Esophagus squamous epithelium (tissue), 5 donors: ENCODE measurements around the gene TPI1. TPM values are rescaled to one million over a fixed set of nuclear protein-coding genes. Genes with fewer than 3 reads are reported as not detected.

ENCODE experiments used
- DNase-seq: peaks from one replicate; lab custom pipeline; 2025; lab: John Stamatoyannopoulos, UW
- H3K27ac ChIP-seq, 4 donors: fragments of 200-600 bp; sonication (generic); one replicate each; pipeline ENCODE4 v1.5.1; 2016 to 2019; ENCODE audit warnings: mild to moderate bottlenecking in 1 of 4
- H3K27me3 ChIP-seq, 4 donors: fragments of 200-600 bp; sonication (generic); 1 replicate in 3 of 4; 2 replicates in 1 of 4; pipeline versions ENCODE4 v1.5.1 to v1.6.0; 2017 to 2021; ENCODE audit warnings: antibody characterized with exemption in 1 of 4
- H3K36me3 ChIP-seq, 3 donors: fragments of 200-600 bp; sonication (generic); one replicate each; pipeline ENCODE4 v1.5.1; 2016 to 2019
- H3K4me1 ChIP-seq, 3 donors: fragments of 200-600 bp; sonication (generic); one replicate each; pipeline ENCODE4 v1.5.1; 2017 to 2019
- H3K4me3 ChIP-seq, 4 donors: fragments of 200-600 bp; sonication (generic); 1 replicate in 3 of 4; 2 replicates in 1 of 4; pipeline ENCODE4 v1.5.1; 2016 to 2019; ENCODE audit warnings: mild to moderate bottlenecking in 2 of 4, moderate library complexity in 1 of 4
- H3K9me3 ChIP-seq, 3 donors: fragments of 200-600 bp; sonication (generic); one replicate each; pipeline ENCODE4 v1.5.1; 2016 to 2019
- CTCF ChIP-seq, 6 experiments: fragments of 450-650 bp in 4 of 6; fragments of 200-600 bp in 2 of 6; sonication (generic) in 2 of 6; IDR thresholded peaks; one replicate each; pipeline ENCODE4 v1.5.1; 2016 to 2019; ENCODE audit warnings: antibody characterized with exemption in 6 of 6, mild to moderate bottlenecking in 4 of 6, moderate library complexity in 4 of 6
- POLR2A ChIP-seq, 4 donors: fragments of 450-650 bp; IDR thresholded peaks; one replicate each; pipeline ENCODE4 v1.6.1; 2017; ENCODE audit warnings: antibody characterized with exemption in 4 of 4, mild to moderate bottlenecking in 4 of 4, moderate library complexity in 3 of 4
- WGBS, 2 donors: methylation state at CpG; one replicate each; pipeline ENCODE4 v1.1.5; 2018; 5-methylcytosine and 5-hydroxymethylcytosine counted together
- intact Hi-C: fragments of 100-400 bp; cut with DNase I; formaldehyde crosslinking; loops from one replicate; pipeline ENCODE4 v1.15.0; 2022
- total RNA-seq, 4 donors: library from RNA; depleted of rRNA; stranded (reverse); fragments of >200 nt; gene quantifications; one replicate each; pipeline ENCODE4 v1.1.0, GENCODE V29; 2016
- donor health status: DM: yes; HTN: yes; CAD: no.

Gene TPI1
- total RNA-seq, 4 donors from 2014 or later, result 547 to 938 (median 723) TPM

- no peak overlapping the region for H3K4me3 ChIP-seq
- intact Hi-C loops, result no loop called here
- no peak for TF ChIP-seq CTCF (IDR thresholded peaks at IDR 0.05)
- no peak for TF ChIP-seq POLR2A (IDR thresholded peaks at IDR 0.05)
- WGBS, 2 donors, result 91 to 97% methylated on average over 8 to 9 of the region's 11 CpGs
- peaks cover 13 to 28% (median 14%) of the 10 kb centered on the region in 3 donors for H3K4me1 ChIP-seq
- no peak for DNase-seq
- no peaks in the 10 kb centered on the region for H3K9me3 ChIP-seq
- H3K27me3 ChIP-seq, result peaks cover 0 to 10% (median 0%) of the 10 kb centered on the region in 4 donors
- peaks cover 0 to 33% (median 0%) of the 10 kb centered on the region in 3 donors for H3K36me3 ChIP-seq
- H3K27ac ChIP-seq, result no peak overlapping the region
Measured at GRCh38 chr12:6916426-6917200, 49.3 kb downstream of the TPI1 start.

GRCh38 chr12:6917491-6918231 is 50.3 kb downstream of the TPI1 start:
- H3K36me3 ChIP-seq, result peaks cover 0 to 43% (median 0%) of the 10 kb centered on the region in 3 donors
- 87 to 96% methylated on average over 4 of the region's 14 CpGs for WGBS, 2 donors
- peaks cover 13 to 28% (median 14%) of the 10 kb centered on the region in 3 donors for H3K4me1 ChIP-seq
- no peak overlapping the region for H3K4me3 ChIP-seq
- no peak overlapping the region for H3K27ac ChIP-seq
- no peak for DNase-seq
- H3K27me3 ChIP-seq, result peaks cover 0 to 9% (median 0%) of the 10 kb centered on the region in 4 donors
- TF ChIP-seq CTCF (IDR thresholded peaks at IDR 0.05) (no peak), POLR2A (IDR thresholded peaks at IDR 0.05) (no peak)
- no peaks in the 10 kb centered on the region for H3K9me3 ChIP-seq
- intact Hi-C loops, result no loop called here

GRCh38 chr12:6919588-6919987 is 52.3 kb downstream of the TPI1 start:
- Histone ChIP-seq H3K4me3 (no peak overlapping the region), H3K27ac (no peak overlapping the region), H3K27me3 (no peaks in the 10 kb centered on the region), H3K9me3 (no peaks in the 10 kb centered on the region), H3K4me1 (peaks cover 13 to 27% (median 16%) of the 10 kb centered on the region in 3 donors), H3K36me3 (peaks cover 0 to 48% (median 0%) of the 10 kb centered on the region in 3 donors)
- 38 to 52% methylated on average over 6 to 7 of the region's 7 CpGs for WGBS, 2 donors
- TF ChIP-seq CTCF (IDR thresholded peaks at IDR 0.05) (no peak), POLR2A (IDR thresholded peaks at IDR 0.05) (no peak)
- DNase-seq, result no peak
- intact Hi-C loops, result no loop called here

Other genes starting within 250 kb of the TPI1 start
- gene LPAR5, start 231.6 kb upstream of the TPI1 start, total RNA-seq, result 10 to 100 TPM; 12.8 to 46.0 (median 17.4) TPM
- gene ACRBP, start 220.1 kb upstream of the TPI1 start, total RNA-seq, result 1 to 10 TPM in 2 of 4 donors, under 1 TPM in 1, not detected in 1; 0.35 to 4.0 (median 3.2) TPM
- 10 to 100 TPM in 3 of 4 donors, 1 to 10 TPM in 1; 8.3 to 37.0 (median 26.9) TPM for gene ING4, start 204.4 kb upstream of the TPI1 start, total RNA-seq
- gene ZNF384, start 178.2 kb upstream of the TPI1 start, total RNA-seq, result 10 to 100 TPM; 19.6 to 36.2 (median 26.8) TPM
- under 1 TPM in 2 of 4 donors, not detected in 2; 0.11 to 0.19 TPM for gene PIANP, start 166.7 kb upstream of the TPI1 start, total RNA-seq
- 10 to 100 TPM; 39.6 to 57.5 (median 49.1) TPM for gene COPS7A, start 143.5 kb upstream of the TPI1 start, total RNA-seq
- 100 to 1,000 TPM; 158 to 170 (median 162) TPM for gene MLF2, start 114.4 kb upstream of the TPI1 start, total RNA-seq
- 100 to 1,000 TPM in 3 of 4 donors, 10 to 100 TPM in 1; 78.2 to 149 (median 123) TPM for gene PTMS, start 101.2 kb upstream of the TPI1 start, total RNA-seq
- under 1 TPM in 3 of 4 donors, not detected in 1; 0.35 to 0.76 (median 0.50) TPM for gene LAG3, start 95.0 kb upstream of the TPI1 start, total RNA-seq
- gene CD4, start 78.0 kb upstream of the TPI1 start, total RNA-seq, result 10 to 100 TPM in 1 of 4 donors, 1 to 10 TPM in 3; 1.2 to 11.8 (median 5.0) TPM
- gene GPR162, start 45.7 kb upstream of the TPI1 start, total RNA-seq, result 1 to 10 TPM in 3 of 4 donors, not detected in 1; 1.3 to 2.3 (median 1.5) TPM
- 1 to 10 TPM; 2.6 to 6.6 (median 4.4) TPM for gene P3H3, start 39.1 kb upstream of the TPI1 start, total RNA-seq
- gene GNB3, start 26.6 kb upstream of the TPI1 start, total RNA-seq, result under 1 TPM in 1 of 4 donors, not detected in 3; 0.76 TPM
- 10 to 100 TPM in 3 of 4 donors, 1 to 10 TPM in 1; 5.9 to 20.0 (median 12.8) TPM for gene CDCA3, start 16.2 kb upstream of the TPI1 start, total RNA-seq
- 10 to 100 TPM; 50.6 to 60.0 (median 54.0) TPM for gene USP5, start 15.4 kb upstream of the TPI1 start, total RNA-seq
- 10 to 100 TPM in 1 of 4 donors, 1 to 10 TPM in 3; 4.3 to 15.8 (median 7.9) TPM for gene SPSB2, start 5.8 kb downstream of the TPI1 start, total RNA-seq
- 1 to 10 TPM; 2.3 to 5.9 (median 4.8) TPM for gene LRRC23, start 37.3 kb downstream of the TPI1 start, total RNA-seq
- gene ENO2, start 47.0 kb downstream of the TPI1 start, total RNA-seq, result 1 to 10 TPM; 5.0 to 8.0 (median 5.5) TPM
- 10 to 100 TPM; 12.2 to 28.8 (median 22.2) TPM for gene ATN1, start 60.4 kb downstream of the TPI1 start, total RNA-seq
- gene RNU7-1, start 76.3 kb downstream of the TPI1 start, total RNA-seq, result not detected
- gene C12orf57, start 76.5 kb downstream of the TPI1 start, total RNA-seq, result 100 to 1,000 TPM; 110 to 377 (median 156) TPM
- gene PTPN6, start 83.8 kb downstream of the TPI1 start, total RNA-seq, result 10 to 100 TPM; 11.0 to 29.7 (median 21.5) TPM
- gene PHB2, start 103.1 kb downstream of the TPI1 start, total RNA-seq, result 100 to 1,000 TPM; 127 to 259 (median 241) TPM
- 10 to 100 TPM; 16.1 to 39.5 (median 36.2) TPM for gene EMG1, start 103.4 kb downstream of the TPI1 start, total RNA-seq
- gene LPCAT3, start 150.9 kb downstream of the TPI1 start, total RNA-seq, result 10 to 100 TPM; 27.5 to 46.3 (median 32.7) TPM
- gene C1S, start 193.2 kb downstream of the TPI1 start, total RNA-seq, result 100 to 1,000 TPM in 2 of 4 donors, 10 to 100 TPM in 2; 25.2 to 375 (median 110) TPM
- gene C1R, start 224.9 kb downstream of the TPI1 start, total RNA-seq, result 100 to 1,000 TPM in 2 of 4 donors, 10 to 100 TPM in 2; 22.8 to 297 (median 140) TPM
- 10 to 100 TPM; 13.0 to 53.2 (median 25.8) TPM for gene C1RL, start 241.7 kb downstream of the TPI1 start, total RNA-seq